Measurements from ENCODE around the gene ACOT7. TPM values are rescaled to one million over a fixed set of nuclear protein-coding genes. Genes with fewer than 3 reads are reported as not detected.

Gene ACOT7
- total RNA-seq, 1 experiment from 2014 or later = 151 TPM

DNA sequence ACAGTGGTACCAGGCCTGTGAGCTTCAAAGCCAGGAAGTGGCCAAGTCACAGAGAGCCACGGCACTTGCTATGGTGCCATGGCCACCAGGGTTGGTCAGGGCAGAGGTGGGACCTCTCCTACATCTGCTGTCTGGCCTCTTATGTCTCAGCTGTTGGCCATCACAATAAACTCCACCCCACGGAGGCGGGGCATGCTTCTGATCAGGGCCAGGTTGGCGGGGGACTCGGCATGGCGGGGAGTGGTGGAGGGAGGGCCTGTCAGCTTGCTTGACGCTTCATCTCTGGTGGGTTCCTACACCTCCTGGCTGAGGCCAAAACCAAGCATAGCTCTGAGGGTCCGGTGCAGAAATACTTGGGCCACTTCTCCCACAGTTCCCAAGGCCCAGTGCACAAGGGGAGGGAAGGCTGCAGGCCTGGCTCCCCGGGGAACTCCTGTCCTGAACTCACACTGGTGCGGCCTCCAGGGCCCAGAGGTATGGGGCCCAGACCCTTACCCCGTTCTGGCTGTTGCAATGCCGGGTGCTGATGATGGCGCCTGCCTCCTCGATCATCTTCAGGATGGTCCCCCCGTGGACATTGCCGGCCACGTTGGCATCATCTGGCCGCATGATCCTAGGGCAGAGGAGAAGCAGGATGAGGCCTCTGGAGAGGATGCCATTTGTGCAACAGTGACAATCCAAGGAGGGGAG is 44.2 kb downstream of the ACOT7 start:
- CTCF ChIA-PET = interaction anchor here (0.5 to 4.2 kb wide), 17 partner anchors 9 to 137 kb away, joined by 3 to 54 read pairs (median 10); partner anchors contain the start of genes ACOT7 and HES2
- Mint-ChIP-seq H3K27ac (peak overlapping the region; percentile 53; the same call in 1 of the 2 replicates), H3K4me1 (peaks cover 22% of the 10 kb centered on the region), H3K27me3 (ENCODE audit: low read depth) (no peaks in the 10 kb centered on the region), H3K4me3 (no peak overlapping the region), H3K9me3 (no peaks in the 10 kb centered on the region), H3K36me3 (peaks cover 3% of the 10 kb centered on the region; the same call in 1 of the 2 replicates)
- POLR2A ChIA-PET = no interaction called here
- ATAC-seq (no peak), DNase-seq (ENCODE audit: low spot score) (no peak)
- no peak for TF ChIP-seq SMAD4 (CRISPR knock-in tag; IDR thresholded peaks at IDR 0.05)

DNA sequence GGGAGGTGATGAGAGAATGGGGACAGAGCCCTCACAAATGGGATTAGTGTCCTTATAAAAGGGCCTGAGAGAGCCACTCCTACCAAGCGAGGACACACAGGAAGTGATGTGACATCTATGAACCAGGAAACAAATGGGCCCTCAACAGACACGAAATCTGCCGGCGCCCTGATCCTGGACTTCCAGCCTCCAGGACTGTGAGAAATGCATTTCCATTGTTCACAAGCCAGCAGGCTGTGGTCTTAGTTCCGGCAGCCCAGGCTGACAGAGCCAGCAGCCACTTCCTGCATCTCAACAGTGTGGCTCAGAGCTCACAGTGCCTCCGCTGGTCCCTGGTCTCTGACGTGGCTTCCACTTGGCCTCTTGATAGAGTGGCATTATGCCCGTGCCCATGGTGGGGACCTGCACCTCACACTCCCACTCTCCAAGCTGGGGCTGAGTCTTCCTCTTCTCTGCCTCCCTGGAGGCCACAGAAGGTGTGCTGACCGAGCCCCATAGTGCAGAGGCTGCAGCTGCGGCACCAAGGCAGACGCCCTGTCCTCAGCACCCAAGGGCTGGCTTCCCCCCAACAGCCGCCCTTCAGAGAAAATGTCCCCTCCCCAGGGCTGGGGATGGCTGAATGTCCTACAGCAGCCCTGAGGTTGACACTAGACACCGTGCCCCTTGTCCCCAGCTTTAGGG is 44.9 kb downstream of the ACOT7 start:
- no peak for ATAC-seq
- Mint-ChIP-seq H3K4me3 (no peak overlapping the region), H3K9me3 (no peaks in the 10 kb centered on the region), H3K27ac (peak overlapping the region; percentile 17; the same call in 1 of the 2 replicates), H3K36me3 (peaks cover 3% of the 10 kb centered on the region; the same call in 1 of the 2 replicates), H3K4me1 (peaks cover 17% of the 10 kb centered on the region), H3K27me3 (ENCODE audit: low read depth) (no peaks in the 10 kb centered on the region)
- DNase-seq (ENCODE audit: low spot score) = no peak
- ChIA-PET POLR2A (no interaction called here), CTCF (interaction anchor here (0.5 to 4.2 kb wide), 32 partner anchors 10 to 144 kb away, joined by 3 to 54 read pairs (median 5); partner anchors contain the start of genes ACOT7, HES2 and ICMT)
- TF ChIP-seq PRRX2 (CRISPR knock-in tag; IDR thresholded peaks at IDR 0.05) = no peak

DNA sequence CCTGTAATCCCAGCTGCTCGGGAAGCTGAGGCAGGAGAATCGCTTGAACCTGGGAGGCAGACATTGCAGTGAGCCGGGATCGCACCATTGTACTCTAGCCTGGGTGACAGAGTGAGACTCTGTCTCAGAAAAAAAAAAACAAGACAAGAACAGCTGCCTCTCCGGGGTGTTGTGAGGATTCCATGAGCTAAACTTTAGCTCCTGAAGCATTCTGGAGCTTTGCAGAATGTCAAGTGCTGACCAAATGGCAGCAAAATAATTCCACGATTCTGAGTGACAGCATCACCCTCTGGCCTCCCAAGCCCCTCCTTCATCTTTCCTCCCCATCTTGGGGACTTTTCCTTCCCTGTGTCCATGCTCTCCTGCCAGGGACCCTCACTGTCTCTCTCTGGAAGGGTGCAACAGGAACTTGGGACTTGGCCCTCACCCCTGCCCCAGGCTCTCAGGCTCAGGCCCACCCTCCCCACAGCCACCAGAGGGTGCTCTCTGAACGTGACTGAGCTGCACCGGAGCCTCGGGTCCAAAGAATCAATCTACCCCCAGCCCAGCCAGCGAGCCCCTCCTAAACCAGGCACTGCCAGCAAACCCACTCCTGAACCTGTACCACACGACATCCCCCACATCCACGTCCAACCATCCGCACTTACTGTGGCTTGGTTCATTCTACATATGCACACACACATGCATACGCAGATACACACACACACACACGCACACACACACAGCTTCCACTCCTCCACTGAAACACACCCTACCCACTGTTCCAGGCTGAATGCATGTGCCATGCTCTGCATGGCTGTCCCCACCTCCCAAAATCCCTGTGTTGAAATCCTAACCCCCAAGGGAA is 45.7 kb downstream of the ACOT7 start:
- H3K36me3 Mint-ChIP-seq = peaks cover 3% of the 10 kb centered on the region; the same call in 1 of the 2 replicates
- TF ChIP-seq, protein P1, sequence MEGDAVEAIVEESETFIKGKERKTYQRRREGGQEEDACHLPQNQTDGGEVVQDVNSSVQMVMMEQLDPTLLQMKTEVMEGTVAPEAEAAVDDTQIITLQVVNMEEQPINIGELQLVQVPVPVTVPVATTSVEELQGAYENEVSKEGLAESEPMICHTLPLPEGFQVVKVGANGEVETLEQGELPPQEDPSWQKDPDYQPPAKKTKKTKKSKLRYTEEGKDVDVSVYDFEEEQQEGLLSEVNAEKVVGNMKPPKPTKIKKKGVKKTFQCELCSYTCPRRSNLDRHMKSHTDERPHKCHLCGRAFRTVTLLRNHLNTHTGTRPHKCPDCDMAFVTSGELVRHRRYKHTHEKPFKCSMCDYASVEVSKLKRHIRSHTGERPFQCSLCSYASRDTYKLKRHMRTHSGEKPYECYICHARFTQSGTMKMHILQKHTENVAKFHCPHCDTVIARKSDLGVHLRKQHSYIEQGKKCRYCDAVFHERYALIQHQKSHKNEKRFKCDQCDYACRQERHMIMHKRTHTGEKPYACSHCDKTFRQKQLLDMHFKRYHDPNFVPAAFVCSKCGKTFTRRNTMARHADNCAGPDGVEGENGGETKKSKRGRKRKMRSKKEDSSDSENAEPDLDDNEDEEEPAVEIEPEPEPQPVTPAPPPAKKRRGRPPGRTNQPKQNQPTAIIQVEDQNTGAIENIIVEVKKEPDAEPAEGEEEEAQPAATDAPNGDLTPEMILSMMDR (IDR thresholded peaks at IDR 0.05) = peak; percentile 72
- TF ChIP-seq ZNF121 (CRISPR knock-in tag; IDR thresholded peaks at IDR 0.05) = no peak
- peak; percentile 29 for ATAC-seq
- H3K4me3 Mint-ChIP-seq = no peak overlapping the region
- ChIA-PET POLR2A (no interaction called here), CTCF (interaction anchor here (0.6 to 4.2 kb wide), 29 partner anchors 9 to 143 kb away, joined by 3 to 54 read pairs (median 5); partner anchors contain the start of genes ACOT7, HES2 and ICMT)
- peak overlapping the region; percentile 63 for H3K27ac Mint-ChIP-seq
- H3K27me3 Mint-ChIP-seq (ENCODE audit: low read depth) = no peaks in the 10 kb centered on the region
- peaks cover 19% of the 10 kb centered on the region for H3K4me1 Mint-ChIP-seq
- DNase-seq (ENCODE audit: low spot score) = peak; percentile 74
- H3K9me3 Mint-ChIP-seq = no peaks in the 10 kb centered on the region

DNA sequence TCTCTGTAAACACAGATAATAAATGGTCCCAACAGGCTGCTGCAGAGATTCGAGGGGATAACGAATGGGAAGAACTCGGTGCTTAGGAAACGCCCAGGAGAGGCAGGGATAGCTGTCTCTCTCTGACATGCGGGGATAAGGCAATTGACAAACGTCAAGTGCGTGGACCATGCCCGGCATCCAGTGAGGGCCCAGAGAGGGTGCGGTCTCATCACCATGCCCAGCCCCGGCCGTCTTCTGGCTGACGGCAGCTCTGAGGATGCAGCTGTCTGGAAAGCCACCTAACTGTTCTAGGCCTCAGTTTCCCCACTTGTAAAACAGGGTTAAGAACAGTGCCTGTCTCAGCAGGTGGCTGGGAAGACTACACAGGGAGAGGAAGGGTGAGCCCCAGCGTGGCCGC is 48.1 kb downstream of the ACOT7 start:
- H3K4me1 Mint-ChIP-seq = peaks cover 9% of the 10 kb centered on the region
- no peaks in the 10 kb centered on the region for H3K9me3 Mint-ChIP-seq
- DNase-seq (ENCODE audit: low spot score) = no peak
- H3K4me3 Mint-ChIP-seq = no peak overlapping the region
- H3K27me3 Mint-ChIP-seq (ENCODE audit: low read depth) = no peaks in the 10 kb centered on the region
- ATAC-seq = no peak
- H3K36me3 Mint-ChIP-seq = peaks cover 3% of the 10 kb centered on the region; the same call in 1 of the 2 replicates
- peak overlapping the region; percentile 91; the same call in 1 of the 2 replicates for H3K27ac Mint-ChIP-seq
- ChIA-PET POLR2A (no interaction called here), CTCF (interaction anchor here (1.0 to 8.6 kb wide), 9 partner anchors 10 to 141 kb away, joined by 3 to 112 read pairs (median 4); partner anchors contain the start of genes GPR153 and HES3)
- TF ChIP-seq IRF2 (CRISPR knock-in tag; IDR thresholded peaks at IDR 0.05; ENCODE audit: borderline replicate concordance, low read depth) (no peak), NR1H2 (CRISPR knock-in tag; IDR thresholded peaks at IDR 0.05) (no peak), KAT7 (CRISPR knock-in tag; IDR thresholded peaks at IDR 0.05; ENCODE audit: borderline replicate concordance) (no peak), ZNF317 (CRISPR knock-in tag; IDR thresholded peaks at IDR 0.05; ENCODE audit: borderline replicate concordance, low read depth) (no peak), SMAD3 (CRISPR knock-in tag; IDR thresholded peaks at IDR 0.05; ENCODE audit: borderline replicate concordance) (no peak)
- TF ChIP-seq, protein P2, sequence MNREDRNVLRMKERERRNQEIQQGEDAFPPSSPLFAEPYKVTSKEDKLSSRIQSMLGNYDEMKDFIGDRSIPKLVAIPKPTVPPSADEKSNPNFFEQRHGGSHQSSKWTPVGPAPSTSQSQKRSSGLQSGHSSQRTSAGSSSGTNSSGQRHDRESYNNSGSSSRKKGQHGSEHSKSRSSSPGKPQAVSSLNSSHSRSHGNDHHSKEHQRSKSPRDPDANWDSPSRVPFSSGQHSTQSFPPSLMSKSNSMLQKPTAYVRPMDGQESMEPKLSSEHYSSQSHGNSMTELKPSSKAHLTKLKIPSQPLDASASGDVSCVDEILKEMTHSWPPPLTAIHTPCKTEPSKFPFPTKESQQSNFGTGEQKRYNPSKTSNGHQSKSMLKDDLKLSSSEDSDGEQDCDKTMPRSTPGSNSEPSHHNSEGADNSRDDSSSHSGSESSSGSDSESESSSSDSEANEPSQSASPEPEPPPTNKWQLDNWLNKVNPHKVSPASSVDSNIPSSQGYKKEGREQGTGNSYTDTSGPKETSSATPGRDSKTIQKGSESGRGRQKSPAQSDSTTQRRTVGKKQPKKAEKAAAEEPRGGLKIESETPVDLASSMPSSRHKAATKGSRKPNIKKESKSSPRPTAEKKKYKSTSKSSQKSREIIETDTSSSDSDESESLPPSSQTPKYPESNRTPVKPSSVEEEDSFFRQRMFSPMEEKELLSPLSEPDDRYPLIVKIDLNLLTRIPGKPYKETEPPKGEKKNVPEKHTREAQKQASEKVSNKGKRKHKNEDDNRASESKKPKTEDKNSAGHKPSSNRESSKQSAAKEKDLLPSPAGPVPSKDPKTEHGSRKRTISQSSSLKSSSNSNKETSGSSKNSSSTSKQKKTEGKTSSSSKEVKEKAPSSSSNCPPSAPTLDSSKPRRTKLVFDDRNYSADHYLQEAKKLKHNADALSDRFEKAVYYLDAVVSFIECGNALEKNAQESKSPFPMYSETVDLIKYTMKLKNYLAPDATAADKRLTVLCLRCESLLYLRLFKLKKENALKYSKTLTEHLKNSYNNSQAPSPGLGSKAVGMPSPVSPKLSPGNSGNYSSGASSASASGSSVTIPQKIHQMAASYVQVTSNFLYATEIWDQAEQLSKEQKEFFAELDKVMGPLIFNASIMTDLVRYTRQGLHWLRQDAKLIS (CRISPR knock-in tag; IDR thresholded peaks at IDR 0.05; ENCODE audit: borderline replicate concordance) = no peak
- TF ChIP-seq, protein P3, sequence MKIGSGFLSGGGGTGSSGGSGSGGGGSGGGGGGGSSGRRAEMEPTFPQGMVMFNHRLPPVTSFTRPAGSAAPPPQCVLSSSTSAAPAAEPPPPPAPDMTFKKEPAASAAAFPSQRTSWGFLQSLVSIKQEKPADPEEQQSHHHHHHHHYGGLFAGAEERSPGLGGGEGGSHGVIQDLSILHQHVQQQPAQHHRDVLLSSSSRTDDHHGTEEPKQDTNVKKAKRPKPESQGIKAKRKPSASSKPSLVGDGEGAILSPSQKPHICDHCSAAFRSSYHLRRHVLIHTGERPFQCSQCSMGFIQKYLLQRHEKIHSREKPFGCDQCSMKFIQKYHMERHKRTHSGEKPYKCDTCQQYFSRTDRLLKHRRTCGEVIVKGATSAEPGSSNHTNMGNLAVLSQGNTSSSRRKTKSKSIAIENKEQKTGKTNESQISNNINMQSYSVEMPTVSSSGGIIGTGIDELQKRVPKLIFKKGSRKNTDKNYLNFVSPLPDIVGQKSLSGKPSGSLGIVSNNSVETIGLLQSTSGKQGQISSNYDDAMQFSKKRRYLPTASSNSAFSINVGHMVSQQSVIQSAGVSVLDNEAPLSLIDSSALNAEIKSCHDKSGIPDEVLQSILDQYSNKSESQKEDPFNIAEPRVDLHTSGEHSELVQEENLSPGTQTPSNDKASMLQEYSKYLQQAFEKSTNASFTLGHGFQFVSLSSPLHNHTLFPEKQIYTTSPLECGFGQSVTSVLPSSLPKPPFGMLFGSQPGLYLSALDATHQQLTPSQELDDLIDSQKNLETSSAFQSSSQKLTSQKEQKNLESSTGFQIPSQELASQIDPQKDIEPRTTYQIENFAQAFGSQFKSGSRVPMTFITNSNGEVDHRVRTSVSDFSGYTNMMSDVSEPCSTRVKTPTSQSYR (CRISPR knock-in tag; IDR thresholded peaks at IDR 0.05) = no peak
- TF ChIP-seq, protein P4, sequence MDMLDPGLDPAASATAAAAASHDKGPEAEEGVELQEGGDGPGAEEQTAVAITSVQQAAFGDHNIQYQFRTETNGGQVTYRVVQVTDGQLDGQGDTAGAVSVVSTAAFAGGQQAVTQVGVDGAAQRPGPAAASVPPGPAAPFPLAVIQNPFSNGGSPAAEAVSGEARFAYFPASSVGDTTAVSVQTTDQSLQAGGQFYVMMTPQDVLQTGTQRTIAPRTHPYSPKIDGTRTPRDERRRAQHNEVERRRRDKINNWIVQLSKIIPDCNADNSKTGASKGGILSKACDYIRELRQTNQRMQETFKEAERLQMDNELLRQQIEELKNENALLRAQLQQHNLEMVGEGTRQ (CRISPR knock-in tag; IDR thresholded peaks at IDR 0.05) = no peak
